ENCODE data around the gene PRR5L. TPM values are rescaled to one million over a fixed set of nuclear protein-coding genes. Genes with fewer than 3 reads are reported as not detected.

Gene PRR5L
- total RNA-seq, 1 donor from 2014 or later = 122 TPM

GRCh38 chr11:36357831-36358230 is 61.7 kb downstream of the PRR5L start:
- Mint-ChIP-seq H3K9me3 (ENCODE audit: unreplicated experiment) (no peaks in the 10 kb centered on the region), H3K4me1 (ENCODE audit: unreplicated experiment) (peaks cover 72% of the 10 kb centered on the region)

GRCh38 chr11:36358436-36358835 is 62.3 kb downstream of the PRR5L start:
- no peak overlapping the region for H3K27ac Mint-ChIP-seq (ENCODE audit: unreplicated experiment)
- no peak for DNase-seq (ENCODE audit: low spot score)
- H3K4me3 Mint-ChIP-seq (ENCODE audit: unreplicated experiment) = no peak overlapping the region
- no peak for TF ChIP-seq CTCF (IDR thresholded peaks at IDR 0.05; ENCODE audit: unreplicated experiment)
- H3K27me3 Mint-ChIP-seq (ENCODE audit: unreplicated experiment) = peaks cover 4% of the 10 kb centered on the region
- H3K9me3 Mint-ChIP-seq (ENCODE audit: unreplicated experiment) = no peaks in the 10 kb centered on the region
- peaks cover 4% of the 10 kb centered on the region for H3K36me3 Mint-ChIP-seq (ENCODE audit: low read depth, unreplicated experiment)
- peaks cover 73% of the 10 kb centered on the region for H3K4me1 Mint-ChIP-seq (ENCODE audit: unreplicated experiment)

More at GRCh38 chr11:36357831-36358230, 61.7 kb downstream of the PRR5L start:
- no peak for TF ChIP-seq CTCF (IDR thresholded peaks at IDR 0.05; ENCODE audit: unreplicated experiment)
- Mint-ChIP-seq H3K27me3 (ENCODE audit: unreplicated experiment) (peaks cover 4% of the 10 kb centered on the region), H3K4me3 (ENCODE audit: unreplicated experiment) (no peak overlapping the region), H3K27ac (ENCODE audit: unreplicated experiment) (no peak overlapping the region), H3K36me3 (ENCODE audit: low read depth, unreplicated experiment) (peaks cover 4% of the 10 kb centered on the region)
- DNase-seq (ENCODE audit: low spot score) = no peak

- no peak overlapping the region for H3K4me3 Mint-ChIP-seq (ENCODE audit: unreplicated experiment)
- H3K36me3 Mint-ChIP-seq (ENCODE audit: low read depth, unreplicated experiment) = no peaks in the 10 kb centered on the region
- TF ChIP-seq CTCF (IDR thresholded peaks at IDR 0.05; ENCODE audit: unreplicated experiment) = no peak
- peaks cover 4% of the 10 kb centered on the region for H3K27me3 Mint-ChIP-seq (ENCODE audit: unreplicated experiment)
- H3K27ac Mint-ChIP-seq (ENCODE audit: unreplicated experiment) = no peak overlapping the region
- DNase-seq (ENCODE audit: low spot score) = no peak
- H3K4me1 Mint-ChIP-seq (ENCODE audit: unreplicated experiment) = peaks cover 78% of the 10 kb centered on the region
- H3K9me3 Mint-ChIP-seq (ENCODE audit: unreplicated experiment) = no peaks in the 10 kb centered on the region
These were observed 64.2 kb downstream of the PRR5L start for GRCh38 chr11:36360318-36360717.

- no peak for DNase-seq (ENCODE audit: low spot score)
- peaks cover 81% of the 10 kb centered on the region for H3K4me1 Mint-ChIP-seq (ENCODE audit: unreplicated experiment)
- H3K4me3 Mint-ChIP-seq (ENCODE audit: unreplicated experiment) = no peak overlapping the region
- H3K27ac Mint-ChIP-seq (ENCODE audit: unreplicated experiment) = no peak overlapping the region
- H3K36me3 Mint-ChIP-seq (ENCODE audit: low read depth, unreplicated experiment) = no peaks in the 10 kb centered on the region
- no peak for TF ChIP-seq CTCF (IDR thresholded peaks at IDR 0.05; ENCODE audit: unreplicated experiment)
- H3K27me3 Mint-ChIP-seq (ENCODE audit: unreplicated experiment) = peaks cover 4% of the 10 kb centered on the region
- no peaks in the 10 kb centered on the region for H3K9me3 Mint-ChIP-seq (ENCODE audit: unreplicated experiment)
These were observed 64.8 kb downstream of the PRR5L start for GRCh38 chr11:36360826-36361415.

- H3K4me3 Mint-ChIP-seq (ENCODE audit: unreplicated experiment) = no peak overlapping the region
These were observed 65.4 kb downstream of the PRR5L start for GRCh38 chr11:36361472-36361871.

More at GRCh38 chr11:36361472-36361871, 65.4 kb downstream of the PRR5L start:
- peaks cover 4% of the 10 kb centered on the region for H3K27me3 Mint-ChIP-seq (ENCODE audit: unreplicated experiment)
- no peaks in the 10 kb centered on the region for H3K36me3 Mint-ChIP-seq (ENCODE audit: low read depth, unreplicated experiment)
- peak overlapping the region; percentile 90 for H3K27ac Mint-ChIP-seq (ENCODE audit: unreplicated experiment)
- peaks cover 80% of the 10 kb centered on the region for H3K4me1 Mint-ChIP-seq (ENCODE audit: unreplicated experiment)
- H3K9me3 Mint-ChIP-seq (ENCODE audit: unreplicated experiment) = no peaks in the 10 kb centered on the region
- TF ChIP-seq CTCF (IDR thresholded peaks at IDR 0.05; ENCODE audit: unreplicated experiment) = no peak
- DNase-seq (ENCODE audit: low spot score) = no peak
